ENCODE data around the gene GRK4. TPM values are rescaled to one million over a fixed set of nuclear protein-coding genes. Genes with fewer than 3 reads are reported as not detected.

Gene GRK4
- total RNA-seq: 1.4 and 3.7 TPM in 2 replicates

GRCh38 chr4:2963175-2963965, at the start of gene GRK4, which contains the start of gene NOP14:
TSS of gene GRK4 (plus strand) at chr4:2963571. CDS start at chr4:2964071, 500 bp downstream.
TSS of gene NOP14 (minus strand) at chr4:2963406. CDS start at chr4:2963319, 87 bp downstream.

GRCh38 chr4:3074078-3074845, 110.9 kb downstream of the GRK4 start, which contains the start of the genes HTT and HTT-AS:
TSS of gene HTT (plus strand) at chr4:3074681. CDS start at chr4:3074826, 145 bp downstream.
TSS of gene HTT-AS (minus strand) at chr4:3074538.

Other genes starting within 250 kb of the GRK4 start
- gene TNIP2, start 207.2 kb upstream of the GRK4 start, total RNA-seq: 51.8 and 56.1 TPM in 2 replicates
- 27.3 and 28.5 TPM in 2 replicates for gene SH3BP2, start 170.5 kb upstream of the GRK4 start, total RNA-seq
- gene ADD1, start 119.7 kb upstream of the GRK4 start, total RNA-seq: 164 and 215 TPM in 2 replicates
- gene NOP14, start 165 bp upstream of the GRK4 start, total RNA-seq: 14.6 and 16.4 TPM in 2 replicates
- not detected in 2 replicates for gene HTT-AS, start 111.0 kb downstream of the GRK4 start, total RNA-seq
- gene HTT, start 111.1 kb downstream of the GRK4 start, total RNA-seq: 9.8 and 17.0 TPM in 2 replicates